ENCODE results near the gene B3GALT5.

The B3GALT5 gene

GRCh38 chr21:39610703-39611102 lies 2.0 kb upstream of the B3GALT5 start:
- no peak for DNase-seq

- DNase-seq = no peak
Measured at GRCh38 chr21:39611551-39612190, 1.1 kb upstream of the B3GALT5 start.

GRCh38 chr21:39613041-39613934 lies 548 bp downstream of the B3GALT5 start:
- DNase-seq = no peak

- no peak for DNase-seq
Measured at GRCh38 chr21:39616211-39616772, 3.6 kb downstream of the B3GALT5 start.

GRCh38 chr21:39620856-39621255 lies 8.1 kb downstream of the B3GALT5 start:
- DNase-seq = no peak

GRCh38 chr21:39625211-39625895 lies 12.6 kb downstream of the B3GALT5 start:
- DNase-seq = no peak

GRCh38 chr21:39628385-39628784 lies 15.6 kb downstream of the B3GALT5 start:
- no peak for DNase-seq

- DNase-seq = no peak
Measured at GRCh38 chr21:39630191-39630591, 17.5 kb downstream of the B3GALT5 start.

GRCh38 chr21:39630827-39631226 lies 18.1 kb downstream of the B3GALT5 start:
- no peak for DNase-seq

GRCh38 chr21:39631842-39632562 lies 19.3 kb downstream of the B3GALT5 start:
- no peak for DNase-seq

GRCh38 chr21:39632796-39633442 lies 20.2 kb downstream of the B3GALT5 start:
- no peak for DNase-seq

GRCh38 chr21:39633770-39634181 lies 21.0 kb downstream of the B3GALT5 start:
- no peak for DNase-seq

GRCh38 chr21:39634507-39634906 lies 21.8 kb downstream of the B3GALT5 start:
- no peak for DNase-seq

GRCh38 chr21:39637197-39637970 lies 24.6 kb downstream of the B3GALT5 start:
- DNase-seq = no peak

GRCh38 chr21:39637971-39638240 lies 25.2 kb downstream of the B3GALT5 start:
- no peak for DNase-seq

- no peak for DNase-seq
Measured at GRCh38 chr21:39638281-39638680, 25.5 kb downstream of the B3GALT5 start.

- DNase-seq = no peak
Measured at GRCh38 chr21:39640754-39641153, 28.0 kb downstream of the B3GALT5 start.

- no peak for DNase-seq
Measured at GRCh38 chr21:39641827-39642450, 29.2 kb downstream of the B3GALT5 start.

GRCh38 chr21:39644062-39644560 lies 31.4 kb downstream of the B3GALT5 start:
- no peak for DNase-seq

GRCh38 chr21:39645331-39645730 lies 32.6 kb downstream of the B3GALT5 start:
- DNase-seq = no peak

GRCh38 chr21:39647476-39647875 lies 34.7 kb downstream of the B3GALT5 start:
- DNase-seq = no peak

Data from NCI-H2171 treated with DMSO at 0.1 percent for 48 hours (cell line).